PC-9 (cell line): ENCODE results near the gene OR52A5. TPM values are rescaled to one million over a fixed set of nuclear protein-coding genes. Genes with fewer than 3 reads are reported as not detected.

Source experiments
- BruUV-seq: library from RNA; stranded (reverse); fragments of 400-500 nt; replicated peaks from 2 replicates; lab custom pipeline; 2021; lab: Mats Ljungman, UMichigan
- CTCF ChIA-PET: fragments of 300-600 bp; sonication (Branson Sonifier 250); formaldehyde crosslinking; loops from one replicate; lab custom pipeline; 2022; ENCODE audit warnings: antibody characterized with exemption; lab: Charles Lee
- POLR2A ChIA-PET: fragments of 300-600 bp; sonication (Branson Sonifier 250); formaldehyde crosslinking; loops from one replicate; lab custom pipeline; 2022; ENCODE audit warnings: antibody characterized with exemption; ENCODE audit not compliant: unreplicated experiment; lab: Charles Lee
- DNase-seq, 2 experiments: peaks; one replicate each; pipeline versions ENCODE4 v3.0.0 to v3.0.0-alpha.2; 2015 to 2022; ENCODE audit warnings: mixed read lengths in 1 of 2
- H2AFZ ChIP-seq: fragments of 200-600 bp; sonication (generic); 2 replicates; pipeline ENCODE4 v1.8.1; 2017; ENCODE audit warnings: antibody characterized with exemption
- H3F3A ChIP-seq: fragments of 200-600 bp; sonication (generic); 2 replicates; pipeline ENCODE4 v1.8.1; 2017; ENCODE audit warnings: antibody characterized with exemption, mild to moderate bottlenecking, low read depth; ENCODE audit not compliant: insufficient read depth
- H3K27ac ChIP-seq: fragments of 200-600 bp; sonication (generic); 2 replicates; pipeline ENCODE4 v1.6.1; 2016; ENCODE audit warnings: mixed run types
- H3K27me3 ChIP-seq: fragments of 200-600 bp; sonication (generic); 2 replicates; pipeline ENCODE4 v1.6.1; 2016; ENCODE audit warnings: low read depth, mixed run types; ENCODE audit not compliant: insufficient read depth
- H3K36me3 ChIP-seq: fragments of 200-600 bp; sonication (generic); 2 replicates; pipeline ENCODE4 v1.6.1; 2016; ENCODE audit warnings: low read depth, mixed run types
- H3K4me1 ChIP-seq: fragments of 200-600 bp; sonication (generic); replicated peaks from 2 replicates; pipeline ENCODE4 v1.6.1; 2016; ENCODE audit warnings: mixed run types; ENCODE audit not compliant: insufficient read depth
- H3K4me2 ChIP-seq: fragments of 200-600 bp; sonication (generic); 2 replicates; pipeline ENCODE4 v1.6.1; 2017; ENCODE audit warnings: mixed run types
- H3K4me3 ChIP-seq: fragments of 200-600 bp; sonication (generic); 2 replicates; pipeline ENCODE4 v1.6.1; 2016; ENCODE audit warnings: mixed run types
- H3K79me2 ChIP-seq: fragments of 200-600 bp; sonication (generic); 2 replicates; pipeline ENCODE4 v1.6.1; 2017; ENCODE audit warnings: low read depth, mixed run types
- H3K9me2 ChIP-seq: fragments of 200-600 bp; sonication (generic); 2 replicates; pipeline ENCODE4 v1.8.1; 2017; ENCODE audit warnings: mild to moderate bottlenecking; ENCODE audit not compliant: insufficient read depth
- H3K9me3 ChIP-seq: fragments of 200-600 bp; sonication (generic); 2 replicates; pipeline ENCODE4 v1.8.1; 2016; ENCODE audit warnings: low read depth; ENCODE audit not compliant: insufficient read depth
- H4K20me1 ChIP-seq: fragments of 200-600 bp; sonication (generic); 2 replicates; pipeline ENCODE4 v1.8.1; 2017; ENCODE audit not compliant: insufficient read depth
- CTCF ChIP-seq: fragments of 200-600 bp; sonication (generic); conservative IDR thresholded peaks from 2 replicates; pipeline ENCODE4 v1.6.1; 2017; ENCODE audit warnings: mixed run types, antibody characterized with exemption, mild to moderate bottlenecking, moderate library complexity
- EZH2 ChIP-seq: fragments of 200-600 bp; sonication (generic); IDR thresholded peaks from 2 replicates; pipeline ENCODE4 v1.8.0; 2017; ENCODE audit warnings: antibody characterized with exemption, low read depth
- intact Hi-C: fragments of 100-400 bp; cut with micrococcal nuclease; formaldehyde crosslinking; loops from one replicate; pipeline ENCODE4 v1.10.0; 2022; ENCODE audit not compliant: unreplicated experiment
- total RNA-seq: library from RNA; stranded (reverse); gene quantifications from 2 replicates; pipeline ENCODE4 v1.2.3, GENCODE V29; 2021

The OR52A5 gene
- total RNA-seq, 1 experiment from 2014 or later: not detected

GRCh38 chr11:5081405-5081804, 56.8 kb downstream of the OR52A5 start:
- Histone ChIP-seq H3K4me2 (no peak overlapping the region), H2AFZ (no peak overlapping the region), H3K27me3 (no peaks in the 10 kb centered on the region), H3K9me2 (no peaks in the 10 kb centered on the region), H3K36me3 (no peaks in the 10 kb centered on the region), H3K27ac (no peak overlapping the region), H4K20me1 (no peaks in the 10 kb centered on the region), H3K4me3 (no peak overlapping the region), H3K9me3 (no peaks in the 10 kb centered on the region), H3F3A (no peaks in the 10 kb centered on the region), H3K79me2 (no peaks in the 10 kb centered on the region), H3K4me1 (no peaks in the 10 kb centered on the region)
- BruUV-seq: no TSS peak
- ChIA-PET CTCF (no interaction called here), POLR2A (no interaction called here)
- intact Hi-C loops: no loop called here
- no peak for TF ChIP-seq EZH2
- TF ChIP-seq CTCF: no peak
- DNase-seq: no peak

Other genes with a start within 250 kb of the OR52A5 start
- gene OR51A7, start 234.6 kb downstream of the OR52A5 start, total RNA-seq: not detected in 2 replicates
- not detected in 2 replicates for gene OR51G2, start 219.0 kb downstream of the OR52A5 start, total RNA-seq
- gene OR51G1, start 214.0 kb downstream of the OR52A5 start, total RNA-seq: not detected in 2 replicates
- not detected in 2 replicates for gene OR51A4, start 190.8 kb downstream of the OR52A5 start, total RNA-seq
- not detected in 2 replicates for gene OR51A2, start 182.6 kb downstream of the OR52A5 start, total RNA-seq
- not detected in 2 replicates for gene OR51L1, start 143.5 kb downstream of the OR52A5 start, total RNA-seq
- not detected in 2 replicates for gene OR52J3, start 91.8 kb downstream of the OR52A5 start, total RNA-seq
- gene OR52E2, start 78.7 kb downstream of the OR52A5 start, total RNA-seq: not detected in 2 replicates
- not detected in 2 replicates for gene OR52E1, start 68.8 kb downstream of the OR52A5 start, total RNA-seq
- gene OR52A1, start 16.4 kb upstream of the OR52A5 start, total RNA-seq: not detected in 2 replicates
- gene OR51V1, start 62.3 kb upstream of the OR52A5 start, total RNA-seq: not detected in 2 replicates
- not detected in 2 replicates for gene HBB, start 88.7 kb upstream of the OR52A5 start, total RNA-seq
- gene HBD, start 96.1 kb upstream of the OR52A5 start, total RNA-seq: not detected in 2 replicates
- gene HBG1, start 111.5 kb upstream of the OR52A5 start, total RNA-seq: not detected in 2 replicates
- gene HBG2, start 116.4 kb upstream of the OR52A5 start, total RNA-seq: 0.63 TPM in 1 of 2 replicates, not detected in the other
- gene HBE1, start 131.6 kb upstream of the OR52A5 start, total RNA-seq: 1.4 and 2.4 TPM in 2 replicates
- gene OR51B4, start 163.6 kb upstream of the OR52A5 start, total RNA-seq: not detected in 2 replicates
- not detected in 2 replicates for gene OR51B2, start 185.9 kb upstream of the OR52A5 start, total RNA-seq
- gene OR51B5, start 205.2 kb upstream of the OR52A5 start, total RNA-seq: 1.2 and 2.7 TPM in 2 replicates
- not detected in 2 replicates for gene OR51B6, start 213.2 kb upstream of the OR52A5 start, total RNA-seq
- gene OR51M1, start 245.5 kb upstream of the OR52A5 start, total RNA-seq: not detected in 2 replicates